Endodermal cell (in vitro differentiated cells): ENCODE measurements around the gene BCL2. TPM values are rescaled to one million over a fixed set of nuclear protein-coding genes. Genes with fewer than 3 reads are reported as not detected.

Source experiments
- DNase-seq: peaks from one replicate; pipeline ENCODE4 v3.0.0-alpha.2; 2017
- H3K27ac ChIP-seq: 2 replicates; pipeline ENCODE4 v1.5.1; 2013; ENCODE audit warnings: mild to moderate bottlenecking, low read depth, low read length, moderate library complexity
- H3K27me3 ChIP-seq: 2 replicates; pipeline ENCODE4 v1.6.1; 2013; ENCODE audit warnings: mild to moderate bottlenecking, low read length, moderate library complexity; ENCODE audit not compliant: insufficient read depth, control insufficient read depth, poor library complexity, severe bottlenecking
- H3K36me3 ChIP-seq: 2 replicates; pipeline ENCODE4 v1.7.0; 2013; ENCODE audit warnings: mild to moderate bottlenecking, low read length, moderate library complexity; ENCODE audit not compliant: control insufficient read depth, insufficient read depth
- H3K4me1 ChIP-seq: one replicate; pipeline ENCODE4 v1.7.0; 2013; ENCODE audit warnings: low read length; ENCODE audit not compliant: control insufficient read depth, insufficient read depth
- H3K4me3 ChIP-seq: 2 replicates; pipeline ENCODE4 v1.5.1; 2013; ENCODE audit warnings: mild to moderate bottlenecking, low read length, moderate library complexity
- H3K9ac ChIP-seq: 2 replicates; pipeline ENCODE4 v1.6.1; 2013; ENCODE audit warnings: mild to moderate bottlenecking, low read length, moderate library complexity; ENCODE audit not compliant: poor library complexity, severe bottlenecking; ENCODE audit errors: extremely low read depth
- H3K9me3 ChIP-seq: 2 replicates; pipeline ENCODE4 v1.6.1; 2013; ENCODE audit warnings: mild to moderate bottlenecking, low read length, moderate library complexity; ENCODE audit not compliant: control insufficient read depth
- H3K27ac Mint-ChIP-seq: 2 replicates; pipeline ENCODE4 v1.8.0; 2020; ENCODE audit warnings: mixed read lengths
- H3K27me3 Mint-ChIP-seq: 2 replicates; pipeline ENCODE4 v1.8.0; 2021; ENCODE audit warnings: mild to moderate bottlenecking, mixed read lengths; ENCODE audit not compliant: insufficient read depth
- H3K36me3 Mint-ChIP-seq: 2 replicates; pipeline ENCODE4 v1.8.0; 2020; ENCODE audit warnings: low read depth, mixed read lengths
- H3K4me1 Mint-ChIP-seq: 2 replicates; pipeline ENCODE4 v1.8.0; 2020; ENCODE audit warnings: mixed read lengths
- H3K4me3 Mint-ChIP-seq: 2 replicates; pipeline ENCODE4 v1.8.0; 2020; ENCODE audit warnings: mild to moderate bottlenecking, moderate library complexity, mixed read lengths
- H3K9me3 Mint-ChIP-seq: 2 replicates; pipeline ENCODE4 v1.8.0; 2020; ENCODE audit warnings: mild to moderate bottlenecking, mixed read lengths
- WGBS, 2 experiments: methylation state at CpG; one replicate each; pipeline versions ENCODE4 v1.1.5 to v1.1.7; 2013; ENCODE audit warnings: missing lambda C conversion rate in 2 of 2, mixed read lengths in 1 of 2; ENCODE audit not compliant: insufficient coverage in 1 of 2, insufficient read length in 1 of 2; 5-methylcytosine and 5-hydroxymethylcytosine counted together
- total RNA-seq, 2 donors: library from RNA; stranded (reverse); fragmentation: NEBNext Ultra II Directional in 1 of 2; extraction: Animal tissue kit (Norgen Biotek cat#: 25700) in 1 of 2; gene quantifications; 2 replicates in 1 of 2; 3 replicates in 1 of 2; pipeline ENCODE4 v1.2.1, GENCODE V29; 2021
- TF ChIP-seq, protein P1 (sequence below): fragments of 200-600 bp; sonication (generic); conservative IDR thresholded peaks from 2 replicates; pipeline ENCODE4 v1.5.0; 2021; ENCODE audit warnings: antibody characterized with exemption, mild to moderate bottlenecking

BCL2 gene
- total RNA-seq, 2 donors from 2014 or later, result 1.4 to 2.3 TPM

DNA sequence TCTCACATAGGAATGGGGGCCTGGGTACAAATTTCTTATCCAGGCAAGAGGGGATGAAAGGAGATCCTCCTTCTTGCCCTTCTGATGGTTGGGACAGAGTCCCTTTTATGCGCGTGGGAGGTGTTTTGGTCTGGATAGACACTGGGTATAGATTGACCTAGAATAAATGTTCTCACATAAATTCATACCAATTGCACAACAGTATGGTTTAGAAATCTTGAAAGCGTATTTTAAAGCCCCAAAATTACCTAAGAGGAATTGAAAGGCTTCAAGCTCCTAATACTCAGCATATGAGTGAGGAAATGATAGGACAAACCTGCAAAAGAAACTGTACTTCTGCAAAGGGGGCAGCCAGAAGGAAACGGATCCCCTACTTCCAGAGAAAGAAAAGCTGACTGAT, 2.6 kb upstream of the BCL2 start:
- Histone ChIP-seq H3K27ac (no peak overlapping the region), H3K9me3 (no peaks in the 10 kb centered on the region), H3K9ac (no peak overlapping the region), H3K4me1 (peaks cover 4% of the 10 kb centered on the region), H3K4me3 (no peak overlapping the region), H3K36me3 (no peaks in the 10 kb centered on the region), H3K27me3 (peaks cover 33% of the 10 kb centered on the region)
- no peaks in the 10 kb centered on the region for H3K9me3 Mint-ChIP-seq
- H3K4me3 Mint-ChIP-seq, result no peak overlapping the region
- TF ChIP-seq, protein P1, sequence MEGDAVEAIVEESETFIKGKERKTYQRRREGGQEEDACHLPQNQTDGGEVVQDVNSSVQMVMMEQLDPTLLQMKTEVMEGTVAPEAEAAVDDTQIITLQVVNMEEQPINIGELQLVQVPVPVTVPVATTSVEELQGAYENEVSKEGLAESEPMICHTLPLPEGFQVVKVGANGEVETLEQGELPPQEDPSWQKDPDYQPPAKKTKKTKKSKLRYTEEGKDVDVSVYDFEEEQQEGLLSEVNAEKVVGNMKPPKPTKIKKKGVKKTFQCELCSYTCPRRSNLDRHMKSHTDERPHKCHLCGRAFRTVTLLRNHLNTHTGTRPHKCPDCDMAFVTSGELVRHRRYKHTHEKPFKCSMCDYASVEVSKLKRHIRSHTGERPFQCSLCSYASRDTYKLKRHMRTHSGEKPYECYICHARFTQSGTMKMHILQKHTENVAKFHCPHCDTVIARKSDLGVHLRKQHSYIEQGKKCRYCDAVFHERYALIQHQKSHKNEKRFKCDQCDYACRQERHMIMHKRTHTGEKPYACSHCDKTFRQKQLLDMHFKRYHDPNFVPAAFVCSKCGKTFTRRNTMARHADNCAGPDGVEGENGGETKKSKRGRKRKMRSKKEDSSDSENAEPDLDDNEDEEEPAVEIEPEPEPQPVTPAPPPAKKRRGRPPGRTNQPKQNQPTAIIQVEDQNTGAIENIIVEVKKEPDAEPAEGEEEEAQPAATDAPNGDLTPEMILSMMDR, result no peak
- peaks cover 33% of the 10 kb centered on the region for H3K27me3 Mint-ChIP-seq
- H3K36me3 Mint-ChIP-seq, result no peaks in the 10 kb centered on the region
- WGBS, 2 experiments, result 94 to 100% methylated on average over 1 to 4 of the region's 4 CpGs
- no peak overlapping the region for H3K27ac Mint-ChIP-seq
- peaks cover 16% of the 10 kb centered on the region for H3K4me1 Mint-ChIP-seq
- DNase-seq, result no peak

- no peaks in the 10 kb centered on the region for H3K36me3 Mint-ChIP-seq
- no peaks in the 10 kb centered on the region for H3K36me3 ChIP-seq
- H3K4me1 ChIP-seq, result peaks cover 4% of the 10 kb centered on the region
- peaks cover 42% of the 10 kb centered on the region for H3K27me3 ChIP-seq
- TF ChIP-seq, protein P1, result no peak
- H3K4me3 Mint-ChIP-seq, result peak overlapping the region; percentile 70
- H3K4me1 Mint-ChIP-seq, result peaks cover 16% of the 10 kb centered on the region
- H3K9me3 Mint-ChIP-seq, result no peaks in the 10 kb centered on the region
- H3K9ac ChIP-seq, result no peak overlapping the region
- peaks cover 42% of the 10 kb centered on the region for H3K27me3 Mint-ChIP-seq
- no peak overlapping the region for H3K27ac Mint-ChIP-seq
- H3K4me3 ChIP-seq, result peak overlapping the region; percentile 71
- WGBS, 2 experiments, result 89 to 96% methylated on average over 8 to 9 of the region's 9 CpGs
- no peak overlapping the region for H3K27ac ChIP-seq
- H3K9me3 ChIP-seq, result no peaks in the 10 kb centered on the region
- DNase-seq, result no peak
Observed at GRCh38 chr18:63321291-63321690, 1.7 kb upstream of the BCL2 start.

DNA sequence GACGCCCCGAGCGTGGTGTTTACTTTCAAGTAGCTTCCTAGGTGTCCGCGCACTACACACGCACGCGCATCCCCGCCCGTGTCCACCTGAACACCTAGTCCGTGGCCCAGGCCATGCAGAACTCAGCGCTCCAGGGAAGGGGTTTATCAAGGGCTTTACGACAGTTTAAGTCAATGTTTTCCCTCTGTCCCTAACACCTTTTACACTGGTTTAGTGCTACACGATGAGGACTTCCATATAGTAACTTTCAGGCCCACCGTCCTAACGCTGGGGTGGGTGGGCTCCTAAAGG, 1.4 kb upstream of the BCL2 start:
- Histone ChIP-seq H3K9me3 (no peaks in the 10 kb centered on the region), H3K4me1 (peaks cover 4% of the 10 kb centered on the region), H3K9ac (no peak overlapping the region), H3K36me3 (no peaks in the 10 kb centered on the region), H3K27me3 (peaks cover 43% of the 10 kb centered on the region), H3K27ac (no peak overlapping the region), H3K4me3 (peak overlapping the region; percentile 71)
- peaks cover 43% of the 10 kb centered on the region for H3K27me3 Mint-ChIP-seq
- H3K36me3 Mint-ChIP-seq, result no peaks in the 10 kb centered on the region
- H3K4me3 Mint-ChIP-seq, result peak overlapping the region; percentile 70
- H3K4me1 Mint-ChIP-seq, result peaks cover 16% of the 10 kb centered on the region
- DNase-seq, result no peak
- no peak overlapping the region for H3K27ac Mint-ChIP-seq
- no peaks in the 10 kb centered on the region for H3K9me3 Mint-ChIP-seq
- TF ChIP-seq, protein P1, result no peak
- WGBS, 2 experiments, result 50 to 66% methylated on average over 16 of the region's 16 CpGs
